HG03095 (cell line): Measurements from ENCODE around the gene OR4S1.
"Not testable (repeated sequence)": the region's sequence is repeated elsewhere in the genome, so short reads cannot be mapped to it uniquely, and the experiment has no call there.

ENCODE experiments used
- ATAC-seq: cut with Tn5 transposase; IDR thresholded peaks from one replicate; pipeline ENCODE4 v1.9.1; 2021; ENCODE audit warnings: moderate library complexity; ENCODE audit not compliant: unreplicated experiment

The OR4S1 gene, protein sequence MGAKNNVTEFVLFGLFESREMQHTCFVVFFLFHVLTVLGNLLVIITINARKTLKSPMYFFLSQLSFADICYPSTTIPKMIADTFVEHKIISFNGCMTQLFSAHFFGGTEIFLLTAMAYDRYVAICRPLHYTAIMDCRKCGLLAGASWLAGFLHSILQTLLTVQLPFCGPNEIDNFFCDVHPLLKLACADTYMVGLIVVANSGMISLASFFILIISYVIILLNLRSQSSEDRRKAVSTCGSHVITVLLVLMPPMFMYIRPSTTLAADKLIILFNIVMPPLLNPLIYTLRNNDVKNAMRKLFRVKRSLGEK

DNA sequence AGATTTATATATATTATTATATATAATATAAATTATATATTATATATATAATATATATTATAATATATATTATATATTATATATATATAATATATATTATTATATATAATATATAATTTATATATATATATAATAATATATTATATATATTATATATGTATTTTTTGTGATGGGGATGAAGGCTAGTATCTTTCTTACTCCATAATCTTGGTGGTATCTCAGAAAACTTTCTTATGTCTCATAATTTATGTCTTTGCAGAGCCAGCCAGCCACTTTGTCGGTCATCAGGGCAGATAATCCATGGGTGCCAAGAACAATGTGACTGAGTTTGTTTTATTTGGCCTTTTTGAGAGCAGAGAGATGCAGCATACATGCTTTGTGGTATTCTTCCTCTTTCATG is at the start of gene OR4S1:
OR4S1 (plus strand) TSS at position 301 of the 400 bp plus-strand sequence; CDS start at position 301, 0 bp downstream.
- ATAC-seq: no peak

DNA sequence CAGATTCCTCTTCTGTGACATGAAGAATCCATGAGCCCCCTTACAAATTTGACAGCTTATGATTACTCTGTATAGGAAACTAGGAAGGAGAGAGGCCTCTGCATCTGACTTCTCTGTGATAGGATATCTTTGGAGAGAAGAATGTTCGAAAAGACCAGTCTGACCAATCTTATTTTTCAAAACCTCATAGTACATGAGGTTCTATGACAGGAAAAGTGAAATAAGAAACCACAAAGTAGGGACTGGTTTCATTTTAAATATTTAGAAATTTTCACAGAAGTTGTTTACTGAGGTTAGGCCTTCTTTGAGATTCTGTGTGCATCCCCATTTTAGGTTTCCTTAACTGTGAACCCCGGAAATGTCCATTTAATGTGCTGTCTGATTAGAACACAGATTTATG is 44.4 kb upstream of the OR4S1 start:
- no peak for ATAC-seq

DNA sequence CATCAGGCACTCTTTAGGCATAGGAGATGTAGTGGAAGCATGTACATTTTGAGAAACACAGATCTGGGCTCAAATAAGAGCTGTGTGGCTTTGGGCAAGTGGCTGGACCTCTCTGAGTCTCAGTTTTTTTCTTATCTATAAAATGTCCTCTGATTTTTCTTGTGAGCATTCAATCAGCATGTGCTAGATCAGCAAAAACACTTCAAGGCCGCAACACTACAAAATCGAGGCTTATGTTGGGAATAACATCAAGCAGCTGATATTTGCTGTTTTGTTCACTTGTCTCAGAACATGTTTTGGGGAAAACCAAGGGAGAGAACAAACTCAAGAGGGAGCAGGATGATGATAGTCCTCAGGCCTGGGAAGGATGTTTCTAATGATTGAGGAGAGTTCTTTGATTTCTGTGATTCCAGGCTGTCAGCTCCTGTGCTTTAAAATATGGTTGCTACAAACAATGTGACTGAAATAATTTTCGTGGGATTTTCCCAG is 42.6 kb upstream of the OR4S1 start, which contains the start of gene OR4X1:
OR4X1 (plus strand) TSS at position 439 of the 489 bp plus-strand sequence; CDS start at position 439, 0 bp downstream.
- no peak for ATAC-seq

DNA sequence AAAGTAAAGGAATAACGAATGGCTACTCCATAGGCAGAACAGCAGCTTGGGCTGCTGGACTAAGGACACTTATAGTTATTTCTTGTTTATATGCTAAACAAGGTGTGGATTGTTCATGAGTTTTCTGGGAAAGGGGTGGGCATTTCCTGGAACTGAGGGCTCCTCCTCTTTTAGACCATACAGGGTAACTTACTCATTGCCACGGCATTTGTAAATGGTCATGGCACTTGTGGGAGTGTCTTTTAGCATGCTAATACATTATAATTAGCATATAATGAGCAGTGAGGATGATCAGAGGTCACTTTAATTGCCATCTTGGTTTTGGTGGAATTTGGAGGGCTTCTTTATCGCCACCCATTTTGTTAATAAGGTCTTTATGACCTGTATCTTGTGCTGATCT is 35.4 kb upstream of the OR4S1 start:
- no peak for ATAC-seq

- ATAC-seq: no peak
These were observed 33.4 kb upstream of the OR4S1 start for GRCh38 chr11:48272606-48273005.

- peak; percentile 75 for ATAC-seq
These were observed 1.9 kb downstream of the OR4S1 start for GRCh38 chr11:48307760-48308386.

DNA sequence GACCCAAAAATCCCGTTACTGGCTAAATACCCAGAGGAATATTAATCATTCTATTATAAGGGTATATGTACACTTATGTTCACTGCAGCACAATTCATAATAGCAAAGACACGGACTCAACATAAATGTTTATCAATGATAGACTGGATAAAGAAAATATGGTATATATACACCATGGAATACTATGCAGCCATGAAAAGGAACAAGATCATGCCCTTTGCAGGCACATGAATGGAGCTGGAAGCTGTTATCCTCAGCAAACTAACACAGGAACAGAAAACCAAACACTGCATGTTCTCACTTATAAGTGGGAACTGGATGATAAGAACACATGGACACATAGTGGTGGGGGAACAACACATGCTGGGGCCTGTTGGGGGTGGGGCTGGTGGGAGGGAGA is 7.6 kb downstream of the OR4S1 start:
- not testable (repeated sequence) for ATAC-seq

DNA sequence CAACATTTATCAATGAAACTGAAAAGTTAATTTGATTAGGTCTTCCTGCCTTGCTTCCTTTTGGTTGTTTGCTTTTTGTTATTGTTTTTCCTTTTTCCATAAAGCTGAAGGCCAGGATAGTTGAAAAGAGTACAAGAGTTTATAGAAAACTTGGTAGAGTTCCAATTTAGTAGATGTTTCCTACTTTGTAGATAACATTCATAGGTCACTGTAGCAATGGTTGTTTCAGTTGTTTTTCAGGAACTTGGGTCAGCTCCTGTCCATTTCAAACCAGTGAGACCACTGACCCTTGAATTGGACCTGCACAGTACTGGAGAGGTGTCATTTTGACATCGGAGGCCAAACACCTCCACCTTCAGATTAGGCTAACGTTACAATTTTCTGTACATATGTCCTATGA is 13.8 kb downstream of the OR4S1 start:
- not testable (repeated sequence) for ATAC-seq

DNA sequence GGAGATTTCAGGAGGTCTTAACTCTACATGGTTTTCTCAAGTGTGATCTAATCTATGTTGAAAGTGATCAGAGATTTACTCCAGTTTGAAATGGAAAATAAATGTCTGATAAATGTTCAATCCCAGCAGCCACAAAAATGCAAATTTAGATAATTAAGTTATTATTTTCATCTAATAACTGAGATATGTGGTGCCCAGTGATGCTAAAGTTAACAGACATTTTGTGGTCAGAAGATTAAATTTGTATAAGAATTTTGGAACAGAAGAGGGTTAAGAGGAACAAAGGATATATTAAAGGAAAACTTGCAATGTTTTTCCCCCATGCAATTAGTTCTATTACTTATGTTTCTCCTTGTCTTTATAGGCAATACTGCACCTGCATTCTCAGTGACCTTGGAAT is 18.6 kb downstream of the OR4S1 start, which contains the start of gene OR4C3:
OR4C3 (plus strand) TSS at position 301 of the 400 bp plus-strand sequence. CDS start 102 bp downstream, outside the sequence.
- ATAC-seq: not testable (repeated sequence)

- ATAC-seq: no peak
These were observed 35.4 kb downstream of the OR4S1 start for GRCh38 chr11:48341466-48341865.

DNA sequence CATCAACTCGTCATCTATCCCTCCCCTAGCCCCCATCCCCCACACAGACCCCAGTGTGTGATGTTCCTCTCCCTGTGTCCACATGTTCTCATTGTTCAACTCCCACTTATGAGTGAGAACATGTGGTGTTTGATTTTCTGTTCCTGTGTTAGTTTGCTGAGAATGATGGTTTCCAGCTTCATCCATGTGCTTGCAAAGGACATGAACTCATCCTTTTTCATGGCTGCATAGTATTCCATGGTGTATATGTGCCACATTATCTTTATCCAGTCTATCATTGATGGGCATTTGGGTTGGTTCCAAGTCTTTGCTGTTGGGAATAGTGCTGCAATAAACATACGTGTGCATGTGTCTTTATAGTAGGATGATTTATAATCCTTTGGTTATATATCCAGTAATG is 36.5 kb downstream of the OR4S1 start:
- ATAC-seq: not testable (repeated sequence)

GRCh38 chr11:48346286-48346685 is 40.3 kb downstream of the OR4S1 start:
- not testable (repeated sequence) for ATAC-seq

DNA sequence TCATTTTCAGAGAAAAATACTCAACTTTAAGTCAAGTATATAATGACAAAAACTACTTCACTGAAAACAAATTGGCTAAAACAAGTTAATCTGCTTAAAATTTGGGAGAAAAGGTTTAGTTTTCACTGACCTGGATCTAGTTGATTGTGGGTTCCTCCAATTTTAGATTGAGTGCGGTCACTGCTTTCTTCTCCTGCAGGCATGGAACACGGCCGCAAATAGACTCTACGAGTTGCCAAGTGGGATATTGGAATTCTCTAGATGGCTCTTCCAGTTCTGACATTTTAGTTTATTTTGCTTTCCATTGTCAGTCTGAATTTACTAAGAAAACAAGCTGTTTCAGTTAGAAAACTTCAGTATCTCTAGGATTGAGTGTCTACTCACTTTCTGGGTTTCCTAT is 48.0 kb downstream of the OR4S1 start:
- no peak for ATAC-seq

DNA sequence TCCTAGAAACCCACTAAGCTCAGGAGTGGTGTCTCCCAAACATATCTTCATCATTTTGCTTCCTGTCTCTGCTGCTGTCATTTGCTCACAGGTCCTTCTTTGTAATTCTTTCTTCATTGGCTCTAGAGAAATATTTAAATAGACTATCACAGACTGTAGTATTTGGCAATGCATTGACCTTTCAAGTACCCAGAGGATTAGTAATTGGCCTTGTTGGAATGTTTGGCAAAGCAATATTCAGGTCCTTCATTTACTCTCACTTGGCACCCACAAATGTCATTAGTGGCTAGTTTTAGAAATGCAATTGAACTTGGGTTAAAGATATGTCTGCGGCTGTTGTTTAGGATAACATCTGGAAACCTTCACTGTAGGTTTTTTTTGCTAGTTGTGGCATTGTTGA is 48.7 kb downstream of the OR4S1 start:
- no peak for ATAC-seq
